SK-N-SH (cell line): Measurements from ENCODE around the gene OR2B2. TPM values are rescaled to one million over a fixed set of nuclear protein-coding genes. Genes with fewer than 3 reads are reported as not detected.

Experiments used
- CTCF ChIA-PET: fragments of 300-600, 350-600 bp; formaldehyde crosslinking; extraction: SDS; loops from one replicate; lab custom pipeline; 2021; lab: Yijun Ruan, JAX
- POLR2A ChIA-PET: fragments of 350-600 bp; sonication (Branson Sonifier 250); formaldehyde crosslinking; extraction: SDS; loops from one replicate; lab custom pipeline; 2020; ENCODE audit warnings: antibody characterized with exemption, inconsistent platforms; lab: Yijun Ruan, JAX
- DNase-seq: peaks from one replicate; pipeline ENCODE4 v3.0.0; 2012
- H2AFZ ChIP-seq: fragments of 200-600 bp; sonication (generic); 2 replicates; pipeline ENCODE4 v1.8.1; 2016; ENCODE audit warnings: antibody characterized with exemption, mild to moderate bottlenecking, low read depth
- H3F3A ChIP-seq: fragments of 200-600 bp; sonication (generic); replicated peaks from 2 replicates; pipeline ENCODE3; 2016; ENCODE audit warnings: antibody characterized with exemption, mild to moderate bottlenecking; ENCODE audit not compliant: insufficient read depth
- H3K27ac ChIP-seq, 2 experiments: fragments of 200-500 bp in 1 of 2; fragments of 200-600 bp in 1 of 2; sonication (Bioruptor generic) in 1 of 2; sonication (generic), shearing (Covaris generic) in 1 of 2; 2 replicates each; pipeline versions ENCODE4 v1.5.1 to v1.6.1; 2014 to 2016; ENCODE audit warnings: low read depth in 2 of 2, inconsistent platforms in 1 of 2, low read length in 1 of 2, mild to moderate bottlenecking in 1 of 2, mixed read lengths in 1 of 2
- H3K27me3 ChIP-seq: fragments of 200-600 bp; sonication (generic), shearing (Covaris generic); 2 replicates; pipeline ENCODE4 v1.6.1; 2016; ENCODE audit warnings: mixed run types; ENCODE audit not compliant: insufficient read depth
- H3K36me3 ChIP-seq, 2 experiments: fragments of 200-500 bp in 1 of 2; fragments of 200-600 bp in 1 of 2; sonication (Bioruptor generic) in 1 of 2; sonication (generic) in 1 of 2; replicated peaks in 1 of 2; 2 replicates each; pipeline versions ENCODE3 to v1.5.1; 2014 to 2016; ENCODE audit warnings: low read length in 1 of 2, mild to moderate bottlenecking in 1 of 2; ENCODE audit not compliant: insufficient read depth in 2 of 2, control insufficient read depth in 1 of 2
- H3K4me1 ChIP-seq, 2 experiments: fragments of 200-500 bp in 1 of 2; fragments of 200-600 bp in 1 of 2; sonication (Bioruptor generic) in 1 of 2; sonication (generic), shearing (Covaris generic) in 1 of 2; 2 replicates each; pipeline versions ENCODE4 v1.5.1 to v1.6.1; 2014 to 2016; ENCODE audit warnings: low read depth in 1 of 2, low read length in 1 of 2, mixed run types in 1 of 2; ENCODE audit not compliant: insufficient read depth in 2 of 2, control insufficient read depth in 1 of 2
- H3K4me2 ChIP-seq: fragments of 200-600 bp; sonication (generic), shearing (Covaris generic); 2 replicates; pipeline ENCODE4 v1.6.1; 2017; ENCODE audit warnings: mixed run types
- H3K4me3 ChIP-seq, 2 experiments: fragments of 200-500 bp in 1 of 2; fragments of 200-600 bp in 1 of 2; sonication (Bioruptor generic) in 1 of 2; sonication (generic), shearing (Covaris generic) in 1 of 2; 2 replicates each; pipeline versions ENCODE4 v1.5.1 to v1.8.1; 2014 to 2016; ENCODE audit warnings: low read depth in 2 of 2, inconsistent platforms in 1 of 2, low read length in 1 of 2, mild to moderate bottlenecking in 1 of 2, mixed read lengths in 1 of 2, moderate library complexity in 1 of 2
- H3K79me2 ChIP-seq: fragments of 200-600 bp; sonication (generic); 2 replicates; pipeline ENCODE4 v1.8.1; 2017; ENCODE audit warnings: mild to moderate bottlenecking; ENCODE audit not compliant: insufficient read depth
- H3K9ac ChIP-seq: fragments of 200-600 bp; sonication (generic); 2 replicates; pipeline ENCODE4 v1.6.1; 2017; ENCODE audit warnings: mixed run types
- H3K9me2 ChIP-seq: fragments of 200-600 bp; sonication (generic); 2 replicates; pipeline ENCODE4 v1.6.1; 2017; ENCODE audit warnings: mixed run types
- H3K9me3 ChIP-seq: fragments of 200-600 bp; sonication (generic); 2 replicates; pipeline ENCODE4 v1.6.1; 2017; ENCODE audit warnings: mixed run types, mild to moderate bottlenecking, moderate library complexity
- H4K20me1 ChIP-seq: fragments of 200-600 bp; sonication (generic); 2 replicates; pipeline ENCODE4 v1.6.1; 2017; ENCODE audit warnings: mild to moderate bottlenecking, mixed run types; ENCODE audit not compliant: insufficient read depth
- CHD2 ChIP-seq: fragments of 150-350 bp; IDR thresholded peaks from 2 replicates; pipeline ENCODE4 v1.6.1; 2018; ENCODE audit warnings: low read length; ENCODE audit not compliant: partially characterized antibody
- CTCF ChIP-seq: fragments of 200-600 bp; sonication (generic); IDR thresholded peaks from 2 replicates; pipeline ENCODE4 v1.6.1; 2017; ENCODE audit warnings: antibody characterized with exemption, mild to moderate bottlenecking, moderate library complexity
- ELF1 ChIP-seq: IDR thresholded peaks from 2 replicates; pipeline ENCODE4 v1.4.0; 2012
- EP300 ChIP-seq, 2 experiments: IDR thresholded peaks; 2 replicates each; pipeline versions ENCODE4 v1.4.0 to v1.6.1; 2012; ENCODE audit warnings: borderline replicate concordance in 1 of 2, low read depth in 1 of 2, low read length in 1 of 2
- FOXJ3 ChIP-seq: sonication (generic); formaldehyde crosslinking; IDR thresholded peaks from 2 replicates; pipeline ENCODE4 v1.5.1; 2020; ENCODE audit warnings: mild to moderate bottlenecking, missing genetic modification reagents
- GABPA ChIP-seq: IDR thresholded peaks from 2 replicates; pipeline ENCODE4 v1.4.0; 2012; ENCODE audit warnings: low read depth, mild to moderate bottlenecking
- IRF3 ChIP-seq: fragments of 150-350 bp; IDR thresholded peaks from 2 replicates; pipeline ENCODE4 v1.6.1; 2016; ENCODE audit warnings: mild to moderate bottlenecking, low read depth, low read length
- JUND ChIP-seq: IDR thresholded peaks from 2 replicates; pipeline ENCODE4 v1.4.0; 2012
- MAX ChIP-seq: IDR thresholded peaks from 2 replicates; pipeline ENCODE4 v1.4.0; 2012; ENCODE audit warnings: low read depth
- MEF2A ChIP-seq: IDR thresholded peaks from 2 replicates; pipeline ENCODE4 v1.4.0; 2012; ENCODE audit warnings: low read depth, borderline replicate concordance
- MXI1 ChIP-seq: IDR thresholded peaks from 2 replicates; pipeline ENCODE4 v1.6.1; 2012; ENCODE audit warnings: mild to moderate bottlenecking, low read depth, low read length, improper control_type of control experiment
- NRF1 ChIP-seq: IDR thresholded peaks from 2 replicates; pipeline ENCODE4 v1.6.1; 2012; ENCODE audit warnings: low read depth, mild to moderate bottlenecking, low read length
- POLR2AphosphoS5 ChIP-seq: IDR thresholded peaks from 2 replicates; pipeline ENCODE4 v1.6.1; 2012; ENCODE audit warnings: low read depth, low read length
- RCOR1 ChIP-seq: fragments of 150-350 bp; IDR thresholded peaks from 2 replicates; pipeline ENCODE4 v1.6.1; 2017; ENCODE audit warnings: antibody characterized with exemption, low read length
- RFX5 ChIP-seq: IDR thresholded peaks from 2 replicates; pipeline ENCODE4 v1.6.1; 2012; ENCODE audit warnings: mild to moderate bottlenecking, improper control_type of control experiment, low read length
- RXRA ChIP-seq: IDR thresholded peaks from 2 replicates; pipeline ENCODE4 v1.4.0; 2012; ENCODE audit warnings: low read depth, mild to moderate bottlenecking, borderline replicate concordance
- SIN3A ChIP-seq: IDR thresholded peaks from 2 replicates; pipeline ENCODE4 v1.6.1; 2012; ENCODE audit warnings: low read depth, mild to moderate bottlenecking, low read length, moderate library complexity, borderline replicate concordance
- SMC3 ChIP-seq: IDR thresholded peaks from 2 replicates; pipeline ENCODE4 v1.6.1; 2012; ENCODE audit warnings: low read depth, low read length, improper control_type of control experiment
- TAF1 ChIP-seq: IDR thresholded peaks from 2 replicates; pipeline ENCODE4 v1.6.1; 2012; ENCODE audit warnings: low read depth, mild to moderate bottlenecking, low read length, moderate library complexity, borderline replicate concordance
- TEAD4 ChIP-seq: IDR thresholded peaks from 2 replicates; pipeline ENCODE4 v1.4.0; 2012; ENCODE audit warnings: mild to moderate bottlenecking, borderline replicate concordance; ENCODE audit not compliant: insufficient read depth
- WGBS: methylation state at CpG from one replicate; pipeline ENCODE4 v1.1.6; 2017; ENCODE audit warnings: low lambda C conversion rate; 5-methylcytosine and 5-hydroxymethylcytosine counted together
- polyA plus RNA-seq, 3 experiments: library from polyadenylated mRNA; depleted of rRNA; stranded (reverse); fragments of >200 nt; gene quantifications; 2 replicates each; pipeline ENCODE4 v1.2.3, GENCODE V29; 2012

The OR2B2 gene
- polyA plus RNA-seq, 1 of the 3 experiments (the other 2 are of a cell fraction): not detected

GRCh38 chr6:27891320-27891875, 20.8 kb downstream of the OR2B2 start:
- H3K9me2 ChIP-seq: no peaks in the 10 kb centered on the region
- H3K27ac ChIP-seq: peak overlapping the region; percentile 84 to 98
- CTCF ChIA-PET: no interaction called here
- peak overlapping the region; percentile 75 to 93 for H3K4me3 ChIP-seq
- no peak for DNase-seq
- H2AFZ ChIP-seq: peak overlapping the region; percentile 47; the same call in 1 of the 2 replicates
- H4K20me1 ChIP-seq: no peaks in the 10 kb centered on the region
- WGBS: 8% methylated on average over 7 of the region's 7 CpGs
- TF ChIP-seq MEF2A: no peak
- no peak for TF ChIP-seq TAF1
- no peak for TF ChIP-seq SMC3
- TF ChIP-seq MXI1: no peak
- no peak for TF ChIP-seq GABPA
- TF ChIP-seq CTCF: no peak
- no peak for TF ChIP-seq POLR2AphosphoS5
- TF ChIP-seq JUND: no peak
- no peak for TF ChIP-seq SIN3A
- no peak for TF ChIP-seq EP300 (IDR thresholded peaks at IDR 0.05; ENCODE audit: borderline replicate concordance in 1 of 2, low read depth in 1 of 2, low read length in 1 of 2)
- no peak for TF ChIP-seq MAX
- no peak for TF ChIP-seq IRF3
- no peak for TF ChIP-seq RCOR1
- no peak for TF ChIP-seq RFX5
- TF ChIP-seq RXRA: no peak
- no peak for TF ChIP-seq NRF1
- no peak for TF ChIP-seq TEAD4
- no peak for TF ChIP-seq ELF1
- no peak for TF ChIP-seq FOXJ3 (CRISPR knock-in tag)
- TF ChIP-seq CHD2: no peak
- H3K4me1 ChIP-seq: peaks cover 11 to 22% of the 10 kb centered on the region in 2 experiments; a peak in 3 of 4 replicates
- POLR2A ChIA-PET: interaction anchor here (0.6 to 6.8 kb wide), 13 partner anchors 13 to 1848 kb away, joined by 3 to 218 read pairs (median 12); a partner anchor contains a TSS
- H3F3A ChIP-seq: peaks cover 50% of the 10 kb centered on the region
- peaks cover 16% of the 10 kb centered on the region; the same call in 1 of the 2 replicates for H3K79me2 ChIP-seq
- H3K9ac ChIP-seq: peak overlapping the region; percentile 87; the same call in 1 of the 2 replicates
- H3K27me3 ChIP-seq: no peaks in the 10 kb centered on the region
- H3K4me2 ChIP-seq: peak overlapping the region; percentile 98
- H3K36me3 ChIP-seq: no peaks in the 10 kb centered on the region
- no peaks in the 10 kb centered on the region for H3K9me3 ChIP-seq
